ENCODE data around the gene DCX. TPM values are rescaled to one million over a fixed set of nuclear protein-coding genes. Genes with fewer than 3 reads are reported as not detected.

DCX gene
- total and polyA plus RNA-seq, 2 of the 13 experiments (the other 11 are each of a cell fraction or from before 2014, with no cell fraction given) = not detected

DNA sequence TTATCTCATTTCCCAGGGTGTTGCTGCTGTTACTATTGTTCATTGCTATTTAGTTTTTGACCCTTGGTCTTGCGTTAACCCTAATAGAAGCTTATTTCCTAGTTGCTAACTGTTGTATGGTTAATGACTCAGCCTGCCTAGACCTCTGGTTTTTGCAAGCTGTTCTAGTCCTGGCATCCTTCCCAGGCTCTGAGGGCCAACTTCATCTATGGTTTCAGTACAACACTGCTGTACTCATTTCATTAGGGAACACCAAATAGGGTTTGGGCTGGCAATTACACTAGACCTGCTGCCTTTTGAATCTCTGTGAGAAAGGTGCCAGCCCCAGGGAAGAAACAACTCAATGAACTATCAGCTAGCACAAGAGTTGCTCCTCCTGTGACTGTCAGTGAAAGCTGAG lies 59.6 kb downstream of the DCX start:
- Histone ChIP-seq H3K4me2 (ENCODE audit: low read depth, low read length) (no peak overlapping the region), H3K9me3 (ENCODE audit: low read length) (no peaks in the 10 kb centered on the region), H3K9ac (ENCODE audit: insufficient read depth, low read depth, low read length) (no peak overlapping the region), H3K4me1 (ENCODE audit: insufficient read depth, low read length) (no peaks in the 10 kb centered on the region), H3K4me3 (replicated peaks in 1 of 3; ENCODE audit: insufficient read depth in 1 of 3, low read depth in 2 of 3, low read length in 3 of 3) (no peak overlapping the region), H3K27me3 (ENCODE audit: control insufficient read depth in 1 of 2, insufficient read depth in 2 of 2, low read length in 2 of 2) (no peaks in the 10 kb centered on the region), H3K27ac (ENCODE audit: extremely low read length, insufficient read depth, low read length) (no peak overlapping the region), H3K79me2 (ENCODE audit: insufficient read depth, low read length) (no peaks in the 10 kb centered on the region), H2AFZ (ENCODE audit: low read length) (no peak overlapping the region), H3K36me3 (replicated peaks in 1 of 2; ENCODE audit: control insufficient read depth in 1 of 2, insufficient read depth in 2 of 2, low read length in 2 of 2) (no peaks in the 10 kb centered on the region), H4K20me1 (ENCODE audit: insufficient read depth, low read length) (no peaks in the 10 kb centered on the region)
- FAIRE-seq (no peak), DNase-seq (ENCODE audit: low spot score) (peak; percentile 0), ATAC-seq (no peak)
- WGBS (ENCODE audit: low lambda C conversion rate) = 13% methylated on average over 1 of the region's 1 CpG
- intact Hi-C loops (cut with micrococcal nuclease; ENCODE audit: unreplicated experiment) = no loop called here
- POLR2A ChIA-PET = no interaction called here
- TF ChIP-seq JUN (CRISPR knock-in tag; IDR thresholded peaks at IDR 0.05) = no peak
- TF ChIP-seq ZNF567 (CRISPR knock-in tag; IDR thresholded peaks at IDR 0.05; ENCODE audit: borderline replicate concordance) = no peak
- no peak for TF ChIP-seq ZBTB3 (CRISPR knock-in tag; IDR thresholded peaks at IDR 0.05; ENCODE audit: borderline replicate concordance, low read depth)
- no peak for TF ChIP-seq PCBP2 (optimal IDR thresholded peaks at IDR 0.05; ENCODE audit: low read depth, low read length, poor library complexity, severe bottlenecking)
- TF ChIP-seq PATZ1 (CRISPR knock-in tag; IDR thresholded peaks at IDR 0.05) = no peak
- TF ChIP-seq ZNF205 (CRISPR knock-in tag; IDR thresholded peaks at IDR 0.05) = no peak
- TF ChIP-seq, protein P1, sequence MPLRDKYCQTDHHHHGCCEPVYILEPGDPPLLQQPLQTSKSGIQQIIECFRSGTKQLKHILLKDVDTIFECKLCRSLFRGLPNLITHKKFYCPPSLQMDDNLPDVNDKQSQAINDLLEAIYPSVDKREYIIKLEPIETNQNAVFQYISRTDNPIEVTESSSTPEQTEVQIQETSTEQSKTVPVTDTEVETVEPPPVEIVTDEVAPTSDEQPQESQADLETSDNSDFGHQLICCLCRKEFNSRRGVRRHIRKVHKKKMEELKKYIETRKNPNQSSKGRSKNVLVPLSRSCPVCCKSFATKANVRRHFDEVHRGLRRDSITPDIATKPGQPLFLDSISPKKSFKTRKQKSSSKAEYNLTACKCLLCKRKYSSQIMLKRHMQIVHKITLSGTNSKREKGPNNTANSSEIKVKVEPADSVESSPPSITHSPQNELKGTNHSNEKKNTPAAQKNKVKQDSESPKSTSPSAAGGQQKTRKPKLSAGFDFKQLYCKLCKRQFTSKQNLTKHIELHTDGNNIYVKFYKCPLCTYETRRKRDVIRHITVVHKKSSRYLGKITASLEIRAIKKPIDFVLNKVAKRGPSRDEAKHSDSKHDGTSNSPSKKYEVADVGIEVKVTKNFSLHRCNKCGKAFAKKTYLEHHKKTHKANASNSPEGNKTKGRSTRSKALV (CRISPR knock-in tag; IDR thresholded peaks at IDR 0.05) = no peak
- TF ChIP-seq, protein P2, sequence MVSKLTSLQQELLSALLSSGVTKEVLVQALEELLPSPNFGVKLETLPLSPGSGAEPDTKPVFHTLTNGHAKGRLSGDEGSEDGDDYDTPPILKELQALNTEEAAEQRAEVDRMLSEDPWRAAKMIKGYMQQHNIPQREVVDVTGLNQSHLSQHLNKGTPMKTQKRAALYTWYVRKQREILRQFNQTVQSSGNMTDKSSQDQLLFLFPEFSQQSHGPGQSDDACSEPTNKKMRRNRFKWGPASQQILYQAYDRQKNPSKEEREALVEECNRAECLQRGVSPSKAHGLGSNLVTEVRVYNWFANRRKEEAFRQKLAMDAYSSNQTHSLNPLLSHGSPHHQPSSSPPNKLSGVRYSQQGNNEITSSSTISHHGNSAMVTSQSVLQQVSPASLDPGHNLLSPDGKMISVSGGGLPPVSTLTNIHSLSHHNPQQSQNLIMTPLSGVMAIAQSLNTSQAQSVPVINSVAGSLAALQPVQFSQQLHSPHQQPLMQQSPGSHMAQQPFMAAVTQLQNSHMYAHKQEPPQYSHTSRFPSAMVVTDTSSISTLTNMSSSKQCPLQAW (CRISPR knock-in tag; IDR thresholded peaks at IDR 0.05) = no peak
- no peak for TF ChIP-seq PLSCR1 (CRISPR knock-in tag; IDR thresholded peaks at IDR 0.05; ENCODE audit: borderline replicate concordance)
- in situ Hi-C loops (cut with HindIII; ENCODE audit: extremely low pct_ligation_motif_present, low pct_unique_long_range_greater_than_20kb) = no loop called here
- CTCF ChIA-PET (ENCODE audit: low intra/inter-chr PET ratio, low total read pairs) = no interaction called here
- no TSS peak for BruUV-seq (replicated peaks)

Data from HepG2 (cell line).